ENCODE measurements around the gene ATPAF1. TPM values are rescaled to one million over a fixed set of nuclear protein-coding genes. Genes with fewer than 3 reads are reported as not detected.

The ATPAF1 gene
- total RNA-seq, 1 donor from 2014 or later, result 29.8 TPM

- Mint-ChIP-seq H3K36me3 (ENCODE audit: low read depth, unreplicated experiment) (peaks cover 42% of the 10 kb centered on the region), H3K27ac (ENCODE audit: unreplicated experiment) (no peak overlapping the region), H3K27me3 (ENCODE audit: unreplicated experiment) (no peaks in the 10 kb centered on the region)
Measured at GRCh38 chr1:46649764-46650163, 18.4 kb downstream of the ATPAF1 start.

GRCh38 chr1:46647611-46648010, 20.6 kb downstream of the ATPAF1 start:
- Mint-ChIP-seq H3K4me3 (ENCODE audit: unreplicated experiment) (no peak overlapping the region), H3K36me3 (ENCODE audit: low read depth, unreplicated experiment) (peaks cover 32% of the 10 kb centered on the region), H3K9me3 (ENCODE audit: unreplicated experiment) (no peaks in the 10 kb centered on the region), H3K27me3 (ENCODE audit: unreplicated experiment) (no peaks in the 10 kb centered on the region), H3K27ac (ENCODE audit: unreplicated experiment) (no peak overlapping the region), H3K4me1 (ENCODE audit: unreplicated experiment) (no peaks in the 10 kb centered on the region)
- no peak for DNase-seq (ENCODE audit: low spot score)
- no peak for TF ChIP-seq CTCF (IDR thresholded peaks at IDR 0.05; ENCODE audit: unreplicated experiment)

More at GRCh38 chr1:46649764-46650163, 18.4 kb downstream of the ATPAF1 start:
- no peaks in the 10 kb centered on the region for H3K4me1 Mint-ChIP-seq (ENCODE audit: unreplicated experiment)
- no peak for DNase-seq (ENCODE audit: low spot score)
- no peak for TF ChIP-seq CTCF (IDR thresholded peaks at IDR 0.05; ENCODE audit: unreplicated experiment)
- H3K4me3 Mint-ChIP-seq (ENCODE audit: unreplicated experiment), result no peak overlapping the region
- H3K9me3 Mint-ChIP-seq (ENCODE audit: unreplicated experiment), result no peaks in the 10 kb centered on the region

- Mint-ChIP-seq H3K36me3 (ENCODE audit: low read depth, unreplicated experiment) (peaks cover 28% of the 10 kb centered on the region), H3K4me1 (ENCODE audit: unreplicated experiment) (no peaks in the 10 kb centered on the region), H3K27me3 (ENCODE audit: unreplicated experiment) (no peaks in the 10 kb centered on the region), H3K9me3 (ENCODE audit: unreplicated experiment) (no peaks in the 10 kb centered on the region), H3K27ac (ENCODE audit: unreplicated experiment) (no peak overlapping the region), H3K4me3 (ENCODE audit: unreplicated experiment) (no peak overlapping the region)
- TF ChIP-seq CTCF (IDR thresholded peaks at IDR 0.05; ENCODE audit: unreplicated experiment), result no peak
- no peak for DNase-seq (ENCODE audit: low spot score)
Measured at GRCh38 chr1:46646844-46647243, 21.3 kb downstream of the ATPAF1 start.

GRCh38 chr1:46646331-46646730, 21.8 kb downstream of the ATPAF1 start:
- Mint-ChIP-seq H3K4me3 (ENCODE audit: unreplicated experiment) (no peak overlapping the region), H3K27ac (ENCODE audit: unreplicated experiment) (no peak overlapping the region), H3K36me3 (ENCODE audit: low read depth, unreplicated experiment) (peaks cover 31% of the 10 kb centered on the region), H3K4me1 (ENCODE audit: unreplicated experiment) (no peaks in the 10 kb centered on the region), H3K9me3 (ENCODE audit: unreplicated experiment) (no peaks in the 10 kb centered on the region), H3K27me3 (ENCODE audit: unreplicated experiment) (no peaks in the 10 kb centered on the region)
- TF ChIP-seq CTCF (IDR thresholded peaks at IDR 0.05; ENCODE audit: unreplicated experiment), result no peak
- no peak for DNase-seq (ENCODE audit: low spot score)

- DNase-seq (ENCODE audit: low spot score), result no peak
- H3K4me3 Mint-ChIP-seq (ENCODE audit: unreplicated experiment), result no peak overlapping the region
- no peaks in the 10 kb centered on the region for H3K4me1 Mint-ChIP-seq (ENCODE audit: unreplicated experiment)
- H3K36me3 Mint-ChIP-seq (ENCODE audit: low read depth, unreplicated experiment), result peaks cover 32% of the 10 kb centered on the region
- no peaks in the 10 kb centered on the region for H3K27me3 Mint-ChIP-seq (ENCODE audit: unreplicated experiment)
- TF ChIP-seq CTCF (IDR thresholded peaks at IDR 0.05; ENCODE audit: unreplicated experiment), result no peak
- H3K27ac Mint-ChIP-seq (ENCODE audit: unreplicated experiment), result no peak overlapping the region
- H3K9me3 Mint-ChIP-seq (ENCODE audit: unreplicated experiment), result no peaks in the 10 kb centered on the region
Measured at GRCh38 chr1:46645815-46646214, 22.3 kb downstream of the ATPAF1 start.

All from endothelial cell (in vitro differentiated cells).